PC-3 (cell line): ENCODE results near the gene ZSCAN31.
"Not testable (repeated sequence)": the region's sequence is repeated elsewhere in the genome, so short reads cannot be mapped to it uniquely, and the experiment has no call there.

Experiments
- CTCF ChIP-seq: fragments of 300-600 bp; sonication (generic); conservative IDR thresholded peaks from 2 replicates; pipeline ENCODE4 v1.5.1; 2017; ENCODE audit warnings: antibody characterized with exemption, low read depth, mild to moderate bottlenecking, low read length
- EZH2 ChIP-seq: fragments of 300-600 bp; sonication (generic); IDR thresholded peaks from one replicate; pipeline ENCODE4 v1.6.1; 2017; ENCODE audit warnings: antibody characterized with exemption, mild to moderate bottlenecking, low read length; ENCODE audit not compliant: unreplicated experiment
- EZH2phosphoT487 ChIP-seq: fragments of 300-600 bp; sonication (generic); IDR thresholded peaks from 2 replicates; pipeline ENCODE4 v1.6.1; 2018; ENCODE audit warnings: mild to moderate bottlenecking, antibody characterized with exemption, low read length, borderline replicate concordance

- TF ChIP-seq EZH2, CTCF, EZH2phosphoT487: not testable (repeated sequence)
Observed at GRCh38 chr6:28306363-28306762, 29.6 kb downstream of the ZSCAN31 start.
